ENCODE measurements around the gene CTXN2. TPM values are rescaled to one million over a fixed set of nuclear protein-coding genes. Genes with fewer than 3 reads are reported as not detected.

Gene CTXN2
- total and polyA plus RNA-seq, 2 of the 13 experiments (the other 11 are each of a cell fraction or from before 2014, with no cell fraction given) = not detected

GRCh38 chr15:48221885-48222284 lies 30.4 kb downstream of the CTXN2 start:
- DNase-seq (ENCODE audit: low spot score) (no peak), FAIRE-seq (no peak), ATAC-seq (no peak)
- no peak overlapping the region for H3K27ac ChIP-seq (ENCODE audit: extremely low read length, insufficient read depth, low read length)
- H3K9ac ChIP-seq (ENCODE audit: insufficient read depth, low read depth, low read length) = no peak overlapping the region
- WGBS (ENCODE audit: low lambda C conversion rate) = 49% methylated on average over 4 of the region's 4 CpGs
- H3K9me3 ChIP-seq (ENCODE audit: low read length) = no peaks in the 10 kb centered on the region
- ChIA-PET POLR2A (no interaction called here), CTCF (ENCODE audit: low intra/inter-chr PET ratio, low total read pairs) (no interaction called here)
- intact Hi-C loops (cut with micrococcal nuclease; ENCODE audit: unreplicated experiment) (no loop called here), in situ Hi-C loops (cut with HindIII; ENCODE audit: extremely low pct_ligation_motif_present, low pct_unique_long_range_greater_than_20kb) (no loop called here)
- no peak overlapping the region for H2AFZ ChIP-seq (ENCODE audit: low read length)
- H3K27me3 ChIP-seq (ENCODE audit: control insufficient read depth in 1 of 2, insufficient read depth in 2 of 2, low read length in 2 of 2) = no peaks in the 10 kb centered on the region
- no TSS peak for BruUV-seq (replicated peaks)
- H3K4me3 ChIP-seq (replicated peaks in 1 of 3; ENCODE audit: insufficient read depth in 1 of 3, low read depth in 2 of 3, low read length in 3 of 3) = no peak overlapping the region
- no peaks in the 10 kb centered on the region for H4K20me1 ChIP-seq (ENCODE audit: insufficient read depth, low read length)
- H3K36me3 ChIP-seq (replicated peaks in 1 of 2; ENCODE audit: control insufficient read depth in 1 of 2, insufficient read depth in 2 of 2, low read length in 2 of 2) = no peaks in the 10 kb centered on the region
- H3K4me2 ChIP-seq (ENCODE audit: low read depth, low read length) = no peak overlapping the region
- H3K4me1 ChIP-seq (ENCODE audit: insufficient read depth, low read length) = no peaks in the 10 kb centered on the region
- no peaks in the 10 kb centered on the region for H3K79me2 ChIP-seq (ENCODE audit: insufficient read depth, low read length)
- TF ChIP-seq, protein P1, sequence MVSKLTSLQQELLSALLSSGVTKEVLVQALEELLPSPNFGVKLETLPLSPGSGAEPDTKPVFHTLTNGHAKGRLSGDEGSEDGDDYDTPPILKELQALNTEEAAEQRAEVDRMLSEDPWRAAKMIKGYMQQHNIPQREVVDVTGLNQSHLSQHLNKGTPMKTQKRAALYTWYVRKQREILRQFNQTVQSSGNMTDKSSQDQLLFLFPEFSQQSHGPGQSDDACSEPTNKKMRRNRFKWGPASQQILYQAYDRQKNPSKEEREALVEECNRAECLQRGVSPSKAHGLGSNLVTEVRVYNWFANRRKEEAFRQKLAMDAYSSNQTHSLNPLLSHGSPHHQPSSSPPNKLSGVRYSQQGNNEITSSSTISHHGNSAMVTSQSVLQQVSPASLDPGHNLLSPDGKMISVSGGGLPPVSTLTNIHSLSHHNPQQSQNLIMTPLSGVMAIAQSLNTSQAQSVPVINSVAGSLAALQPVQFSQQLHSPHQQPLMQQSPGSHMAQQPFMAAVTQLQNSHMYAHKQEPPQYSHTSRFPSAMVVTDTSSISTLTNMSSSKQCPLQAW (CRISPR knock-in tag; IDR thresholded peaks at IDR 0.05) = no peak
- TF ChIP-seq LCORL (IDR thresholded peaks at IDR 0.05) = no peak
- no peak for TF ChIP-seq LCORL (CRISPR knock-in tag; IDR thresholded peaks at IDR 0.05)
- TF ChIP-seq ZNF160 (CRISPR knock-in tag; IDR thresholded peaks at IDR 0.05) = no peak
- TF ChIP-seq ZNF720 (CRISPR knock-in tag; IDR thresholded peaks at IDR 0.05) = no peak
- TF ChIP-seq ZFP1 (CRISPR knock-in tag; IDR thresholded peaks at IDR 0.05) = no peak
- TF ChIP-seq, protein P2, sequence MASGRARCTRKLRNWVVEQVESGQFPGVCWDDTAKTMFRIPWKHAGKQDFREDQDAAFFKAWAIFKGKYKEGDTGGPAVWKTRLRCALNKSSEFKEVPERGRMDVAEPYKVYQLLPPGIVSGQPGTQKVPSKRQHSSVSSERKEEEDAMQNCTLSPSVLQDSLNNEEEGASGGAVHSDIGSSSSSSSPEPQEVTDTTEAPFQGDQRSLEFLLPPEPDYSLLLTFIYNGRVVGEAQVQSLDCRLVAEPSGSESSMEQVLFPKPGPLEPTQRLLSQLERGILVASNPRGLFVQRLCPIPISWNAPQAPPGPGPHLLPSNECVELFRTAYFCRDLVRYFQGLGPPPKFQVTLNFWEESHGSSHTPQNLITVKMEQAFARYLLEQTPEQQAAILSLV (CRISPR knock-in tag; IDR thresholded peaks at IDR 0.05; ENCODE audit: borderline replicate concordance) = no peak
- no peak for TF ChIP-seq MLXIP (CRISPR knock-in tag; IDR thresholded peaks at IDR 0.05; ENCODE audit: borderline replicate concordance)
- TF ChIP-seq BATF2 (CRISPR knock-in tag; IDR thresholded peaks at IDR 0.05) = no peak
- TF ChIP-seq SNAPC5 (CRISPR knock-in tag; IDR thresholded peaks at IDR 0.05; ENCODE audit: borderline replicate concordance) = no peak
- TF ChIP-seq ZNF788 (CRISPR knock-in tag; IDR thresholded peaks at IDR 0.05; ENCODE audit: borderline replicate concordance) = no peak
- no peak for TF ChIP-seq THRA (CRISPR knock-in tag; IDR thresholded peaks at IDR 0.05; ENCODE audit: borderline replicate concordance)
- TF ChIP-seq, protein P3, sequence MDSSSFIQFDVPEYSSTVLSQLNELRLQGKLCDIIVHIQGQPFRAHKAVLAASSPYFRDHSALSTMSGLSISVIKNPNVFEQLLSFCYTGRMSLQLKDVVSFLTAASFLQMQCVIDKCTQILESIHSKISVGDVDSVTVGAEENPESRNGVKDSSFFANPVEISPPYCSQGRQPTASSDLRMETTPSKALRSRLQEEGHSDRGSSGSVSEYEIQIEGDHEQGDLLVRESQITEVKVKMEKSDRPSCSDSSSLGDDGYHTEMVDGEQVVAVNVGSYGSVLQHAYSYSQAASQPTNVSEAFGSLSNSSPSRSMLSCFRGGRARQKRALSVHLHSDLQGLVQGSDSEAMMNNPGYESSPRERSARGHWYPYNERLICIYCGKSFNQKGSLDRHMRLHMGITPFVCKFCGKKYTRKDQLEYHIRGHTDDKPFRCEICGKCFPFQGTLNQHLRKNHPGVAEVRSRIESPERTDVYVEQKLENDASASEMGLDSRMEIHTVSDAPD (CRISPR knock-in tag; IDR thresholded peaks at IDR 0.05) = no peak
- TF ChIP-seq PAF1 (CRISPR knock-in tag; IDR thresholded peaks at IDR 0.05) = no peak
- no peak for TF ChIP-seq AGO2 (optimal IDR thresholded peaks at IDR 0.05; ENCODE audit: low read depth, low read length)
- TF ChIP-seq ZNF615 (CRISPR knock-in tag; IDR thresholded peaks at IDR 0.05; ENCODE audit: borderline replicate concordance) = no peak
- no peak for TF ChIP-seq ZNF501 (CRISPR knock-in tag; IDR thresholded peaks at IDR 0.05)

Measured in HepG2 (cell line).